ENCODE results near the gene INPP5B. TPM values are rescaled to one million over a fixed set of nuclear protein-coding genes. Genes with fewer than 3 reads are reported as not detected.
A peak's percentile ranks its signal among the peaks of the same experiment; 100 is the strongest.

The INPP5B gene
- total and polyA plus RNA-seq, 8 donors = 7.2 to 56.7 (median 9.5) TPM

- TF ChIP-seq CTCF (IDR thresholded peaks at IDR 0.05) (no peak), POLR2A (IDR thresholded peaks at IDR 0.05) (no peak), EP300 (IDR thresholded peaks at IDR 0.05) (no peak), POLR2AphosphoS5 (IDR thresholded peaks at IDR 0.05) (no peak)
- intact Hi-C loops (cut with DNase I; ENCODE audit: low total_unique reads) = no loop called here
- Histone ChIP-seq H3K9me3 (no peaks in the 10 kb centered on the region), H3K4me1 (peaks cover under 1 to 7% (median under 1%) of the 10 kb centered on the region in 4 donors), H3K36me3 (peaks cover 48 to 97% (median 97%) of the 10 kb centered on the region in 4 donors), H3K27ac (peak overlapping the region in 2 of 5 donors; percentile 14 to 24), H3K4me3 (no peak overlapping the region), H3K27me3 (no peaks in the 10 kb centered on the region)
- DNase-seq = no peak
- WGBS, 5 donors = 77 to 87% (median 82%) methylated on average over 5 to 6 of the region's 6 CpGs
Observed at GRCh38 chr1:37865348-37866120, 81.3 kb downstream of the INPP5B start.

- Histone ChIP-seq H3K4me3 (no peak overlapping the region), H3K36me3 (peaks cover 28 to 69% (median 68%) of the 10 kb centered on the region in 4 donors), H3K4me1 (peaks cover 15 to 29% (median 24%) of the 10 kb centered on the region in 4 donors), H3K27ac (peak overlapping the region in 4 of 5 donors; percentile 5 to 57 (median 24)), H3K27me3 (no peaks in the 10 kb centered on the region), H3K9me3 (no peaks in the 10 kb centered on the region)
- TF ChIP-seq POLR2AphosphoS5 (IDR thresholded peaks at IDR 0.05) (peak in 1 of 3 donors; percentile 13), POLR2A (IDR thresholded peaks at IDR 0.05) (no peak), EP300 (IDR thresholded peaks at IDR 0.05) (no peak), CTCF (IDR thresholded peaks at IDR 0.05) (no peak)
- 50 to 57% (median 53%) methylated on average over 3 of the region's 3 CpGs for WGBS, 5 donors
- DNase-seq = no peak
- intact Hi-C loops (cut with DNase I; ENCODE audit: low total_unique reads) = no loop called here
Observed at GRCh38 chr1:37862330-37862729, 84.5 kb downstream of the INPP5B start.

- Histone ChIP-seq H3K27ac (no peak overlapping the region), H3K27me3 (no peaks in the 10 kb centered on the region)
- TF ChIP-seq EP300 (IDR thresholded peaks at IDR 0.05) (no peak), CTCF (IDR thresholded peaks at IDR 0.05) (no peak), POLR2A (IDR thresholded peaks at IDR 0.05) (no peak), POLR2AphosphoS5 (IDR thresholded peaks at IDR 0.05) (no peak)
Observed at GRCh38 chr1:37861151-37861550, 85.7 kb downstream of the INPP5B start.

GRCh38 chr1:37860346-37860666, 86.5 kb downstream of the INPP5B start:
- Histone ChIP-seq H3K27ac (peak overlapping the region; percentile 87 to 96 (median 92)), H3K27me3 (no peaks in the 10 kb centered on the region), H3K9me3 (no peaks in the 10 kb centered on the region), H3K36me3 (peaks cover 26 to 67% (median 63%) of the 10 kb centered on the region in 4 donors), H3K4me3 (peak overlapping the region; percentile 72 to 95 (median 91)), H3K4me1 (peaks cover 15 to 49% (median 43%) of the 10 kb centered on the region in 4 donors)
- TF ChIP-seq POLR2A (IDR thresholded peaks at IDR 0.05) = no peak
- peak in 2 of 7 experiments; percentile 1 to 17 for TF ChIP-seq CTCF (IDR thresholded peaks at IDR 0.05)
- WGBS, 5 donors = 21 to 24% (median 23%) methylated on average over 5 of the region's 5 CpGs
- DNase-seq = no peak
- intact Hi-C loops (cut with DNase I; ENCODE audit: low total_unique reads) = no loop called here

More at GRCh38 chr1:37861151-37861550, 85.7 kb downstream of the INPP5B start:
- WGBS, 5 donors = 81 to 89% (median 87%) methylated on average over 2 to 4 of the region's 4 CpGs
- Histone ChIP-seq H3K4me3 (no peak overlapping the region), H3K36me3 (peaks cover 31 to 69% (median 67%) of the 10 kb centered on the region in 4 donors), H3K9me3 (no peaks in the 10 kb centered on the region), H3K4me1 (peaks cover 15 to 41% (median 35%) of the 10 kb centered on the region in 4 donors)
- no peak for DNase-seq
- intact Hi-C loops (cut with DNase I; ENCODE audit: low total_unique reads) = no loop called here
